K562 (cell line): ENCODE results near the gene DMWD. TPM values are rescaled to one million over a fixed set of nuclear protein-coding genes. Genes with fewer than 3 reads are reported as not detected.

Source experiments
- ATAC-seq: fragments of 200-7000 bp; cut with Tn5 transposase; 3 replicates; pipeline ENCODE4 v1.9.1; 2020; ENCODE audit warnings: moderate library complexity
- BruUV-seq: library from RNA; stranded (reverse); fragments of 400-500 nt; replicated peaks from 2 replicates; lab custom pipeline; 2021; lab: Mats Ljungman, UMichigan
- CTCF ChIA-PET: fragments of 300-600 bp; formaldehyde crosslinking; extraction: SDS; loops from one replicate; lab custom pipeline; 2021; ENCODE audit warnings: low intra/inter-chr PET ratio; lab: Yijun Ruan, JAX
- POLR2A ChIA-PET: fragments of 300-600, 350-650 bp; sonication (Branson Sonifier 250); formaldehyde crosslinking; extraction: SDS; loops from one replicate; lab custom pipeline; 2021; ENCODE audit warnings: antibody characterized with exemption, inconsistent platforms; lab: Yijun Ruan, JAX
- DNase-seq, 4 experiments: peaks; one replicate each; pipeline versions ENCODE4 v3.0.0 to v3.0.0-alpha.2; 2011 to 2018; ENCODE audit warnings: low spot score in 3 of 4, mixed read lengths in 3 of 4; ENCODE audit errors: extremely low read depth in 1 of 4
- FAIRE-seq: peaks from 2 replicates; lab custom pipeline; 2011; peaks lifted over from hg19 to GRCh38; lab: Jason Lieb, UNC
- H2AFZ ChIP-seq: 2 replicates; pipeline ENCODE4 v1.6.0; 2011; ENCODE audit warnings: low read depth, low read length, control low read depth, inconsistent platforms
- H3K27ac ChIP-seq: fragments of 200-600 bp; 3 replicates; pipeline ENCODE4 v1.8.0; 2011; ENCODE audit warnings: low read depth, mild to moderate bottlenecking, control low read depth, inconsistent platforms, low read length, moderate library complexity, mixed read lengths; ENCODE audit errors: extremely low read depth
- H3K27me3 ChIP-seq, 2 experiments: fragments of 300-600 bp in 1 of 2; 2 replicates in 1 of 2; 3 replicates in 1 of 2; pipeline versions ENCODE4 v1.6.0 to v1.8.0; 2011; ENCODE audit warnings: inconsistent platforms in 2 of 2, low read length in 2 of 2, mild to moderate bottlenecking in 1 of 2, mixed read lengths in 1 of 2, moderate library complexity in 1 of 2; ENCODE audit not compliant: control insufficient read depth in 2 of 2, insufficient read depth in 2 of 2
- H3K36me3 ChIP-seq: fragments of 300-600 bp; 3 replicates; pipeline ENCODE4 v1.8.0; 2011; ENCODE audit warnings: mild to moderate bottlenecking, low read length, inconsistent platforms; ENCODE audit not compliant: control insufficient read depth, insufficient read depth
- H3K4me1 ChIP-seq, 2 experiments: fragments of 200-600 bp in 1 of 2; replicated peaks in 1 of 2; 2 replicates in 1 of 2; 3 replicates in 1 of 2; pipeline versions ENCODE4 v1.5.1 to v1.8.0; 2011; ENCODE audit warnings: inconsistent platforms in 2 of 2, low read length in 2 of 2, mild to moderate bottlenecking in 1 of 2, mixed read lengths in 1 of 2, moderate library complexity in 1 of 2; ENCODE audit not compliant: control insufficient read depth in 2 of 2, insufficient read depth in 2 of 2
- H3K4me2 ChIP-seq: 2 replicates; pipeline ENCODE4 v1.6.1; 2011; ENCODE audit warnings: low read length, control low read depth, inconsistent platforms, mixed read lengths; ENCODE audit not compliant: insufficient read depth
- H3K4me3 ChIP-seq: fragments of 200-600 bp; sonication (generic), shearing (Covaris generic); 2 replicates; pipeline ENCODE4 v1.5.1; 2016; ENCODE audit warnings: control low read depth, inconsistent platforms
- H3K79me2 ChIP-seq: fragments of 200-600 bp; 3 replicates; pipeline ENCODE4 v1.8.0; 2011; ENCODE audit warnings: low read length, inconsistent platforms; ENCODE audit not compliant: control insufficient read depth, insufficient read depth
- H3K9ac ChIP-seq, 2 experiments: 2 replicates each; pipeline versions ENCODE4 v1.6.0 to v1.6.1; 2011; ENCODE audit warnings: low read depth in 2 of 2, low read length in 2 of 2, control low read depth in 1 of 2, inconsistent platforms in 1 of 2, mild to moderate bottlenecking in 1 of 2, mixed read lengths in 1 of 2; ENCODE audit not compliant: insufficient read depth in 1 of 2
- H3K9me1 ChIP-seq: one replicate; pipeline ENCODE4 v1.6.0; 2011; ENCODE audit warnings: inconsistent platforms, mild to moderate bottlenecking, low read length, moderate library complexity; ENCODE audit not compliant: control insufficient read depth, insufficient read depth
- H3K9me3 ChIP-seq: replicated peaks from 2 replicates; pipeline ENCODE4 v1.5.1; 2011; ENCODE audit warnings: low read depth, low read length, inconsistent platforms; ENCODE audit not compliant: control insufficient read depth, insufficient read depth
- H4K20me1 ChIP-seq: replicated peaks from 2 replicates; pipeline ENCODE4 v1.6.1; 2011; ENCODE audit warnings: low read length, inconsistent platforms, mixed read lengths; ENCODE audit not compliant: control insufficient read depth, insufficient read depth
- CTBP1 ChIP-seq: fragments of 450-650 bp; IDR thresholded peaks from 2 replicates; pipeline ENCODE4 v1.6.1; 2016; ENCODE audit warnings: borderline replicate concordance
- EP300 ChIP-seq: IDR thresholded peaks from 2 replicates; pipeline ENCODE4 v1.6.1; 2012; ENCODE audit warnings: low read length, improper control_type of control experiment
- HDAC1 ChIP-seq, 2 experiments: fragments of 450-650 bp; IDR thresholded peaks; 2 replicates each; pipeline ENCODE4 v1.6.1; 2016 to 2017; ENCODE audit warnings: inconsistent platforms in 1 of 2, mild to moderate bottlenecking in 1 of 2, moderate library complexity in 1 of 2
- HMG20A ChIP-seq: fragments of 450-650 bp; formaldehyde crosslinking; conservative IDR thresholded peaks from 2 replicates; pipeline ENCODE4 v1.4.0; 2020; ENCODE audit warnings: mild to moderate bottlenecking, mixed read lengths
- JUND ChIP-seq, 2 experiments: IDR thresholded peaks; 2 replicates in 1 of 2; 3 replicates in 1 of 2; pipeline ENCODE4 v1.6.1; 2011; ENCODE audit warnings: borderline replicate concordance in 2 of 2, low read depth in 2 of 2, low read length in 2 of 2, improper control_type of control experiment in 1 of 2, missing biosample characterization in 1 of 2, missing genetic modification characterization in 1 of 2, missing genetic modification reagents in 1 of 2
- KAT2B ChIP-seq: IDR thresholded peaks from one replicate; pipeline ENCODE4 v1.6.1; 2012; ENCODE audit warnings: low read depth, mild to moderate bottlenecking, control low read depth, inconsistent platforms, low read length, moderate library complexity
- MTF1 ChIP-seq: fragments of 250-450 bp; sonication (Bioruptor Pico); IDR thresholded peaks from 2 replicates; pipeline ENCODE4 v1.9.0; 2021; ENCODE audit warnings: moderate library complexity, mild to moderate bottlenecking, inconsistent platforms, borderline replicate concordance
- MXD1 ChIP-seq: fragments of 250-450 bp; sonication (Bioruptor Pico); IDR thresholded peaks from 2 replicates; pipeline ENCODE4 v1.8.0; 2021; ENCODE audit warnings: borderline replicate concordance, mild to moderate bottlenecking, moderate library complexity; ENCODE audit not compliant: poor library complexity, severe bottlenecking
- NFE2 ChIP-seq: IDR thresholded peaks from 2 replicates; pipeline ENCODE4 v1.6.1; 2014; ENCODE audit warnings: antibody characterized with exemption, low read depth
- NRF1 ChIP-seq, 2 experiments: fragments of 450-650 bp; IDR thresholded peaks in 1 of 2; conservative IDR thresholded peaks in 1 of 2; 2 replicates each; pipeline ENCODE4 v1.6.1; 2014; ENCODE audit warnings: mild to moderate bottlenecking in 2 of 2
- RBFOX2 ChIP-seq: fragments of 200-400 bp; formaldehyde crosslinking; IDR thresholded peaks from 2 replicates; pipeline ENCODE4 v1.6.1; 2017; ENCODE audit warnings: low read depth, mild to moderate bottlenecking, low read length, moderate library complexity
- RFX1 ChIP-seq: fragments of 450-650 bp; IDR thresholded peaks from 2 replicates; pipeline ENCODE4 v1.6.1; 2016; ENCODE audit warnings: mild to moderate bottlenecking, moderate library complexity
- RFX7 ChIP-seq: fragments of 250-450 bp; sonication (Bioruptor Pico); IDR thresholded peaks from 2 replicates; pipeline ENCODE4 v1.5.1; 2021; ENCODE audit warnings: mild to moderate bottlenecking
- SRSF7 ChIP-seq: fragments of 200-400 bp; formaldehyde crosslinking; optimal IDR thresholded peaks from 2 replicates; pipeline ENCODE3; 2017; ENCODE audit warnings: mild to moderate bottlenecking, low read depth, low read length
- ZNF121 ChIP-seq: sonication (generic); formaldehyde crosslinking; conservative IDR thresholded peaks from 2 replicates; pipeline ENCODE4 v1.8.0; 2022; ENCODE audit warnings: missing genetic modification reagents
- ZNF174 ChIP-seq: fragments of 250-450 bp; sonication (Bioruptor Pico); IDR thresholded peaks from 2 replicates; pipeline ENCODE4 v1.4.0; 2020; ENCODE audit warnings: mild to moderate bottlenecking
- ZNF24 ChIP-seq: fragments of 450-650 bp; IDR thresholded peaks from 2 replicates; pipeline ENCODE4 v1.6.1; 2016
- ZNF764 ChIP-seq: fragments of 250-450 bp; sonication (Bioruptor Pico); IDR thresholded peaks from 2 replicates; pipeline ENCODE4 v1.4.0; 2020; ENCODE audit warnings: low read depth, mild to moderate bottlenecking, moderate library complexity
- WGBS: fragments of 100-300 bp; shearing (Covaris generic); methylation state at CpG from one replicate; pipeline ENCODE4 v1.1.6; 2016; ENCODE audit warnings: low coverage, mixed read lengths; ENCODE audit not compliant: insufficient coverage; ENCODE audit errors: missing lambda C conversion rate; 5-methylcytosine and 5-hydroxymethylcytosine counted together
- in situ Hi-C: fragments of 300-500 bp; cut with MboI; formaldehyde crosslinking; loops from 4 replicates; pipeline ENCODE4 v1.15.0; 2018; ENCODE audit warnings: inconsistent platforms, mixed read lengths
- intact Hi-C: fragments of 100-400 bp; cut with micrococcal nuclease; formaldehyde crosslinking; loops from 2 replicates; pipeline ENCODE4 v1.14.2; 2022
- polyA plus RNA-seq, 8 experiments: library from polyadenylated mRNA; depleted of rRNA in 4 of 8; stranded (reverse) in 5 of 8; unstranded in 3 of 8; fragments of >200 nt; fragmentation: Nextera tagmentation in 2 of 8; fragmentation: Illumina TruSeq in 1 of 8; extraction: Ambion mirVana in 2 of 8; extraction: Trizol in 1 of 8; gene quantifications; 2 replicates each; pipeline versions ENCODE4 v1.2.1 to v1.2.3, GENCODE V29; 2011 to 2014; ENCODE audit warnings: inconsistent platforms in 1 of 8, missing spikeins in 1 of 8
- total RNA-seq, 7 experiments: library from RNA; depleted of rRNA in 6 of 7; stranded (reverse); fragments of >200 nt in 6 of 7; fragmentation: Illumina TruSeq in 2 of 7; extraction: Trizol in 2 of 7; gene quantifications; 2 replicates each; pipeline versions ENCODE4 v1.2.1 to v1.2.3, GENCODE V29; 2011 to 2021; ENCODE audit warnings: low replicate concordance in 1 of 7
- TF ChIP-seq, protein P1 (sequence below): conservative IDR thresholded peaks from 2 replicates; pipeline ENCODE4 v1.6.1; 2011; ENCODE audit warnings: low read depth, mild to moderate bottlenecking, low read length; ENCODE audit not compliant: control insufficient read depth

DMWD gene
- total and polyA plus RNA-seq, 9 of the 15 experiments (the other 6 are each of a cell fraction or from before 2014, with no cell fraction given): 4.7 to 54.6 (median 19.0) TPM

- WGBS: 19% methylated on average over 6 of the region's 6 CpGs
- CTCF ChIA-PET: no interaction called here
- intact Hi-C loops: no loop called here
- Histone ChIP-seq H3K9ac (0 out of 4 replicates have a peak overlapping the region, but pooled peaks of 1 of the 2 experiments have one; percentile 3), H3K9me1 (peaks cover 4% of the 10 kb centered on the region), H4K20me1 (peaks cover 3% of the 10 kb centered on the region), H3K9me3 (no peaks in the 10 kb centered on the region), H3K27me3 (no peaks in the 10 kb centered on the region), H3K79me2 (peaks cover 19% of the 10 kb centered on the region), H3K36me3 (peaks cover 21% of the 10 kb centered on the region; the same call in 2 of the 3 replicates), H3K4me2 (no peak overlapping the region; the same call in 1 of the 2 replicates), H3K4me3 (no peak overlapping the region), H2AFZ (peak overlapping the region; percentile 62), H3K4me1 (peaks cover 20 to 27% of the 10 kb centered on the region in 2 experiments), H3K27ac (no peak overlapping the region; the same call in 2 of the 3 replicates)
- POLR2A ChIA-PET: interaction anchor here (0.7 to 1.2 kb wide), 2 partner anchors 15 to 153 kb away, joined by 4 to 6 read pairs; no protein-coding TSS in a partner anchor
- FAIRE-seq (no peak), DNase-seq (no peak), ATAC-seq (no peak)
- TF ChIP-seq ZNF24: no peak
- no peak for TF ChIP-seq MXD1 (CRISPR knock-in tag)
- TF ChIP-seq RFX1: no peak
- no peak for TF ChIP-seq RBFOX2
- TF ChIP-seq MTF1 (CRISPR knock-in tag): no peak
- no peak for TF ChIP-seq NRF1 (conservative IDR thresholded peaks at IDR 0.05 in 1 of 2, IDR thresholded peaks at IDR 0.05 in 1 of 2)
- TF ChIP-seq JUND (IDR thresholded peaks at IDR 0.05; ENCODE audit: borderline replicate concordance, low read depth, low read length): no peak
- TF ChIP-seq JUND (tag; IDR thresholded peaks at IDR 0.05; ENCODE audit: borderline replicate concordance, low read depth, low read length): no peak
- TF ChIP-seq, protein P1, sequence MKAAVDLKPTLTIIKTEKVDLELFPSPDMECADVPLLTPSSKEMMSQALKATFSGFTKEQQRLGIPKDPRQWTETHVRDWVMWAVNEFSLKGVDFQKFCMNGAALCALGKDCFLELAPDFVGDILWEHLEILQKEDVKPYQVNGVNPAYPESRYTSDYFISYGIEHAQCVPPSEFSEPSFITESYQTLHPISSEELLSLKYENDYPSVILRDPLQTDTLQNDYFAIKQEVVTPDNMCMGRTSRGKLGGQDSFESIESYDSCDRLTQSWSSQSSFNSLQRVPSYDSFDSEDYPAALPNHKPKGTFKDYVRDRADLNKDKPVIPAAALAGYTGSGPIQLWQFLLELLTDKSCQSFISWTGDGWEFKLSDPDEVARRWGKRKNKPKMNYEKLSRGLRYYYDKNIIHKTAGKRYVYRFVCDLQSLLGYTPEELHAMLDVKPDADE: no peak
- no peak for TF ChIP-seq RFX7 (CRISPR knock-in tag)
- no peak for TF ChIP-seq ZNF764 (CRISPR knock-in tag)
- TF ChIP-seq NFE2: no peak
- TF ChIP-seq EP300: no peak
- TF ChIP-seq HMG20A (CRISPR knock-in tag): no peak
- TF ChIP-seq SRSF7: no peak
- TF ChIP-seq KAT2B: no peak
- TF ChIP-seq ZNF174 (CRISPR knock-in tag): no peak
- no peak for TF ChIP-seq HDAC1 (IDR thresholded peaks at IDR 0.05)
- TF ChIP-seq ZNF121 (CRISPR knock-in tag): no peak
- no peak for TF ChIP-seq CTBP1
- BruUV-seq: no TSS peak
- in situ Hi-C loops: no loop called here
These were observed 1.2 kb upstream of the DMWD start for GRCh38 chr19:45793876-45794275.
